MCF 10A (cell line): ENCODE measurements around the gene DCAF5. TPM values are rescaled to one million over a fixed set of nuclear protein-coding genes. Genes with fewer than 3 reads are reported as not detected.

Source experiments
- Bru-seq: library from RNA; stranded (reverse); fragments of 400-500 nt; gene quantifications from one replicate; lab custom pipeline; 2021; lab: Mats Ljungman, UMichigan
- BruChase-seq, 2 experiments: library from RNA; stranded (reverse); fragments of 400-500 nt; gene quantifications; one replicate each; lab custom pipeline; 2021; lab: Mats Ljungman, UMichigan
- BruUV-seq: library from RNA; stranded (reverse); fragments of 400-500 nt; replicated peaks from 2 replicates; lab custom pipeline; 2021; lab: Mats Ljungman, UMichigan
- CTCF ChIA-PET: fragments of 300-600 bp; sonication (Branson Sonifier 250); formaldehyde crosslinking; extraction: SDS; loops from one replicate; lab custom pipeline; 2021; ENCODE audit warnings: antibody characterized with exemption, inconsistent platforms; lab: Yijun Ruan, JAX
- POLR2A ChIA-PET: fragments of 300-600, 350-650 bp; sonication (Branson Sonifier 250); formaldehyde crosslinking; extraction: SDS; loops from one replicate; lab custom pipeline; 2020; ENCODE audit warnings: antibody characterized with exemption, inconsistent platforms; lab: Yijun Ruan, JAX
- DNase-seq: peaks from one replicate; pipeline ENCODE4 v3.0.0-alpha.2; 2018; ENCODE audit not compliant: unreplicated experiment
- H3K27ac Mint-ChIP-seq: one replicate; pipeline ENCODE4 v1.8.0; 2022; ENCODE audit warnings: mild to moderate bottlenecking, low read depth, mixed read lengths; ENCODE audit not compliant: unreplicated experiment
- H3K27me3 Mint-ChIP-seq: one replicate; pipeline ENCODE4 v1.8.0; 2022; ENCODE audit warnings: mixed read lengths; ENCODE audit not compliant: insufficient read depth, unreplicated experiment
- H3K36me3 Mint-ChIP-seq: one replicate; pipeline ENCODE4 v1.8.0; 2022; ENCODE audit warnings: mild to moderate bottlenecking, moderate library complexity, mixed read lengths; ENCODE audit not compliant: insufficient read depth, unreplicated experiment
- H3K4me1 Mint-ChIP-seq: one replicate; pipeline ENCODE4 v1.8.0; 2022; ENCODE audit warnings: mixed read lengths; ENCODE audit not compliant: insufficient read depth, unreplicated experiment
- H3K4me3 Mint-ChIP-seq: one replicate; pipeline ENCODE4 v1.8.0; 2022; ENCODE audit warnings: mild to moderate bottlenecking, moderate library complexity, mixed read lengths; ENCODE audit not compliant: unreplicated experiment
- H3K9me3 Mint-ChIP-seq: one replicate; pipeline ENCODE4 v1.8.0; 2022; ENCODE audit warnings: mixed read lengths; ENCODE audit not compliant: unreplicated experiment
- CTCF ChIP-seq: fragments of 200-600 bp; IDR thresholded peaks from one replicate; pipeline ENCODE4 v1.8.0; 2022; ENCODE audit warnings: antibody characterized with exemption, mild to moderate bottlenecking; ENCODE audit not compliant: unreplicated experiment
- intact Hi-C: fragments of 100-400 bp; cut with micrococcal nuclease; formaldehyde crosslinking; loops from 2 replicates; pipeline ENCODE4 v1.14.1; 2022
- long read RNA-seq: library from polyadenylated mRNA; stranded (forward); transcript quantifications from one replicate; pipeline ENCODE4 v2.0.0, GENCODE V29; 2022
- total RNA-seq: library from RNA; stranded (reverse); gene quantifications from 2 replicates; pipeline ENCODE4 v1.2.3, GENCODE V29; 2022

Gene DCAF5
- total RNA-seq (37.7 and 42.5 TPM in 2 replicates), Bru-seq, nascent RNA (percentile 82 among the genes with signal in this experiment), BruChase-seq, experiment 1, labeled RNA remaining after a 6-hour chase (percentile 70 among the genes with signal in this experiment), BruChase-seq, experiment 2, labeled RNA remaining after a 2-hour chase (percentile 77 among the genes with signal in this experiment)
- long read RNA-seq, full-length matches to known transcripts, result 22 of 63 reads
- long read RNA-seq, partial matches to known transcripts, result 5 of 63 reads
- long read RNA-seq, other reads (novel, unspliced or antisense), result 36 of 63 reads

- BruUV-seq, result no TSS peak
- CTCF ChIA-PET, result interaction anchor here (0.6 to 2.1 kb wide), 5 partner anchors 18 to 1003 kb away, joined by 3 to 12 read pairs (median 3); no protein-coding TSS in a partner anchor
- no peak for TF ChIP-seq CTCF
- peaks cover 25% of the 10 kb centered on the region for H3K36me3 Mint-ChIP-seq
- intact Hi-C loops, result no loop called here
- POLR2A ChIA-PET, result interaction anchor here (0.6 to 5.7 kb wide), 14 partner anchors 11 to 275 kb away, joined by 3 to 77 read pairs (median 4); partner anchors contain the start of genes ERH, EXD2 and SLC39A9
- DNase-seq, result peak; percentile 93
- no peaks in the 10 kb centered on the region for H3K9me3 Mint-ChIP-seq
- no peaks in the 10 kb centered on the region for H3K27me3 Mint-ChIP-seq
- peaks cover 20% of the 10 kb centered on the region for H3K4me1 Mint-ChIP-seq
- peak within 1 kb of the TSS; percentile 90 for H3K4me3 Mint-ChIP-seq
- peak within 1 kb of the TSS; percentile 93 for H3K27ac Mint-ChIP-seq
Measured at GRCh38 chr14:69152902-69153151, at the start of gene DCAF5. Gene DCAF5, minus strand, starts transcription at chr14:69153119. Its CDS starts 141 bp downstream, at chr14:69152978.

GRCh38 chr14:69199786-69200185 lies 46.9 kb upstream of the DCAF5 start:
- intact Hi-C loops, result no loop called here
- Mint-ChIP-seq H3K27me3 (no peaks in the 10 kb centered on the region), H3K4me1 (no peaks in the 10 kb centered on the region), H3K9me3 (no peaks in the 10 kb centered on the region), H3K4me3 (no peak overlapping the region), H3K36me3 (no peaks in the 10 kb centered on the region), H3K27ac (no peak overlapping the region)
- CTCF ChIA-PET, result interaction anchor here (0.6 to 0.9 kb wide), 2 partner anchors 15 to 69 kb away, joined by 3 to 6 read pairs; no protein-coding TSS in a partner anchor
- POLR2A ChIA-PET, result interaction anchor here (0.5 to 1.2 kb wide), 2 partner anchors 47 to 199 kb away, joined by 3 to 4 read pairs; partner anchors contain the start of genes DCAF5 and SLC39A9
- no peak for DNase-seq
- no TSS peak for BruUV-seq
- no peak for TF ChIP-seq CTCF

- peak overlapping the region; percentile 94 for H3K4me3 Mint-ChIP-seq
- BruUV-seq, result no TSS peak
Measured at GRCh38 chr14:69193721-69194120, 40.8 kb upstream of the DCAF5 start.

More at GRCh38 chr14:69193721-69194120, 40.8 kb upstream of the DCAF5 start:
- intact Hi-C loops, result no loop called here
- peaks cover 6% of the 10 kb centered on the region for H3K36me3 Mint-ChIP-seq
- H3K27ac Mint-ChIP-seq, result no peak overlapping the region
- peaks cover 6% of the 10 kb centered on the region for H3K4me1 Mint-ChIP-seq
- no peaks in the 10 kb centered on the region for H3K9me3 Mint-ChIP-seq
- no peak for DNase-seq
- no peak for TF ChIP-seq CTCF
- no peaks in the 10 kb centered on the region for H3K27me3 Mint-ChIP-seq
- ChIA-PET POLR2A (no interaction called here), CTCF (interaction anchor here (1.0 kb wide), 1 partner anchor 44 kb away, joined by 3 read pairs; no protein-coding TSS in a partner anchor)
